H9 (cell line): Measurements from ENCODE around the gene SQSTM1. TPM values are rescaled to one million over a fixed set of nuclear protein-coding genes. Genes with fewer than 3 reads are reported as not detected.
A peak's percentile ranks its signal among the peaks of the same experiment; 100 is the strongest.

Experiments used
- DNase-seq: peaks from one replicate; pipeline ENCODE4 v3.0.0-alpha.2; 2017
- H2AFZ ChIP-seq: one replicate; pipeline ENCODE4 v1.6.1; 2013; ENCODE audit warnings: mild to moderate bottlenecking, low read length, control low read depth, moderate library complexity
- H2AK5ac ChIP-seq: 2 replicates; pipeline ENCODE4 v1.6.1; 2013; ENCODE audit warnings: low read length, control low read depth, mixed read lengths; ENCODE audit not compliant: insufficient read length
- H2BK120ac ChIP-seq: one replicate; pipeline ENCODE4 v1.6.1; 2013; ENCODE audit warnings: low read depth, mild to moderate bottlenecking, low read length, control low read depth, inconsistent platforms; ENCODE audit not compliant: poor library complexity, severe bottlenecking
- H2BK12ac ChIP-seq: 2 replicates; pipeline ENCODE4 v1.6.1; 2013; ENCODE audit warnings: low read length, control low read depth, mixed read lengths, low read depth; ENCODE audit not compliant: insufficient read length
- H2BK15ac ChIP-seq: 2 replicates; pipeline ENCODE4 v1.6.1; 2013; ENCODE audit warnings: low read depth, low read length, control low read depth
- H2BK20ac ChIP-seq: one replicate; pipeline ENCODE4 v1.6.1; 2013; ENCODE audit warnings: low read depth, mild to moderate bottlenecking, low read length, control low read depth, inconsistent platforms; ENCODE audit not compliant: poor library complexity, severe bottlenecking
- H2BK5ac ChIP-seq: 2 replicates; pipeline ENCODE4 v1.6.1; 2013; ENCODE audit warnings: low read length, control low read depth, mixed read lengths; ENCODE audit not compliant: insufficient read length
- H3K14ac ChIP-seq: 2 replicates; pipeline ENCODE4 v1.6.1; 2013; ENCODE audit warnings: low read length, control low read depth; ENCODE audit not compliant: insufficient read depth
- H3K18ac ChIP-seq: 2 replicates; pipeline ENCODE4 v1.6.1; 2013; ENCODE audit warnings: low read depth, mild to moderate bottlenecking, mixed read lengths, low read length, control low read depth; ENCODE audit not compliant: insufficient read length
- H3K23ac ChIP-seq: 2 replicates; pipeline ENCODE4 v1.6.1; 2013; ENCODE audit warnings: low read length, control low read depth, mixed read lengths, low read depth; ENCODE audit not compliant: insufficient read length
- H3K23me2 ChIP-seq: 2 replicates; pipeline ENCODE4 v1.6.1; 2013; ENCODE audit warnings: low read depth, mild to moderate bottlenecking, mixed read lengths, low read length, control low read depth; ENCODE audit not compliant: insufficient read length, poor library complexity, severe bottlenecking
- H3K27ac ChIP-seq: 2 replicates; pipeline ENCODE4 v1.5.1; 2013; ENCODE audit warnings: low read length, control low read depth, mixed read lengths, low read depth; ENCODE audit not compliant: insufficient read length
- H3K27me3 ChIP-seq: 2 replicates; pipeline ENCODE4 v1.6.1; 2013; ENCODE audit warnings: low read length, control low read depth, inconsistent platforms; ENCODE audit not compliant: insufficient read depth
- H3K4ac ChIP-seq: 2 replicates; pipeline ENCODE4 v1.6.1; 2013; ENCODE audit warnings: low read depth, mild to moderate bottlenecking, control low read depth, inconsistent platforms, low read length, moderate library complexity
- H3K4me1 ChIP-seq: 2 replicates; pipeline ENCODE4 v1.6.1; 2013; ENCODE audit warnings: low read length, control low read depth, inconsistent platforms; ENCODE audit not compliant: insufficient read depth
- H3K4me2 ChIP-seq: 2 replicates; pipeline ENCODE4 v1.6.1; 2013; ENCODE audit warnings: low read length, control low read depth, mixed read lengths; ENCODE audit not compliant: insufficient read length, insufficient read depth
- H3K56ac ChIP-seq: 2 replicates; pipeline ENCODE4 v1.6.1; 2013; ENCODE audit warnings: low read depth, mild to moderate bottlenecking, mixed read lengths, low read length, control low read depth; ENCODE audit not compliant: insufficient read length
- H3K79me1 ChIP-seq: 2 replicates; pipeline ENCODE4 v1.6.1; 2013; ENCODE audit warnings: low read depth, mild to moderate bottlenecking, moderate library complexity, low read length, control low read depth, inconsistent platforms; ENCODE audit not compliant: insufficient read depth, poor library complexity, severe bottlenecking
- H3K79me2 ChIP-seq: 2 replicates; pipeline ENCODE4 v1.6.1; 2013; ENCODE audit warnings: low read length, control low read depth, inconsistent platforms; ENCODE audit not compliant: insufficient read depth
- H3K9ac ChIP-seq: 2 replicates; pipeline ENCODE4 v1.6.1; 2013; ENCODE audit warnings: low read length, control low read depth, mixed read lengths; ENCODE audit not compliant: insufficient read length; ENCODE audit errors: extremely low read depth
- H3K9me3 ChIP-seq: one replicate; pipeline ENCODE4 v1.6.1; 2013; ENCODE audit warnings: low read depth, low read length, inconsistent platforms; ENCODE audit not compliant: control insufficient read depth
- H3T11ph ChIP-seq: one replicate; pipeline ENCODE4 v1.6.1; 2013; ENCODE audit warnings: mild to moderate bottlenecking, low read length, control low read depth, inconsistent platforms
- H4K20me1 ChIP-seq: one replicate; pipeline ENCODE4 v1.6.1; 2013; ENCODE audit not compliant: control insufficient read depth, insufficient read length, insufficient read depth
- H4K5ac ChIP-seq: 2 replicates; pipeline ENCODE4 v1.6.1; 2013; ENCODE audit warnings: low read depth, mild to moderate bottlenecking, mixed read lengths, low read length, control low read depth; ENCODE audit not compliant: insufficient read length
- H4K8ac ChIP-seq: replicated peaks from 2 replicates; pipeline ENCODE4 v1.6.1; 2013; ENCODE audit warnings: low read length, control low read depth, mixed read lengths, low read depth; ENCODE audit not compliant: insufficient read length
- H4K91ac ChIP-seq: 2 replicates; pipeline ENCODE4 v1.6.1; 2013; ENCODE audit warnings: low read depth, mild to moderate bottlenecking, moderate library complexity, mixed read lengths, low read length, control low read depth; ENCODE audit not compliant: insufficient read length
- H3K27ac Mint-ChIP-seq, 3 experiments: 2 replicates in 2 of 3; 3 replicates in 1 of 3; pipeline ENCODE4 v1.8.0; 2020 to 2021; ENCODE audit warnings: mixed read lengths in 3 of 3, mild to moderate bottlenecking in 1 of 3, moderate library complexity in 1 of 3
- H3K27me3 Mint-ChIP-seq: 2 replicates; pipeline ENCODE4 v1.8.0; 2021; ENCODE audit warnings: low read depth, mild to moderate bottlenecking, moderate library complexity, mixed read lengths
- H3K36me3 Mint-ChIP-seq, 3 experiments: 2 replicates in 2 of 3; 3 replicates in 1 of 3; pipeline ENCODE4 v1.8.0; 2020 to 2021; ENCODE audit warnings: low read depth in 3 of 3, mixed read lengths in 3 of 3; ENCODE audit not compliant: insufficient read depth in 1 of 3
- H3K4me1 Mint-ChIP-seq, 2 experiments: 2 replicates each; pipeline ENCODE4 v1.8.0; 2020; ENCODE audit warnings: mixed read lengths in 2 of 2
- H3K4me3 Mint-ChIP-seq, 2 experiments: 2 replicates in 1 of 2; 3 replicates in 1 of 2; pipeline ENCODE4 v1.8.0; 2020 to 2021; ENCODE audit warnings: mild to moderate bottlenecking in 2 of 2, mixed read lengths in 2 of 2, moderate library complexity in 1 of 2
- H3K9me3 Mint-ChIP-seq, 2 experiments: 2 replicates in 1 of 2; 3 replicates in 1 of 2; pipeline ENCODE4 v1.8.0; 2020; ENCODE audit warnings: mild to moderate bottlenecking in 2 of 2, mixed read lengths in 2 of 2, moderate library complexity in 1 of 2
- CTCF ChIP-seq: fragments of 200-600 bp; sonication (generic); conservative IDR thresholded peaks from 3 replicates; pipeline ENCODE4 v1.8.0; 2021; ENCODE audit warnings: antibody characterized with exemption, mild to moderate bottlenecking
- WGBS: extraction: QIAGEN DNeasy Blood & Tissue Kit; methylation state at CpG from one replicate; pipeline ENCODE4 v1.1.7; 2013; ENCODE audit warnings: missing lambda C conversion rate, low lambda C conversion rate, mixed read lengths; ENCODE audit not compliant: insufficient read length; ENCODE audit errors: extremely low coverage; 5-methylcytosine and 5-hydroxymethylcytosine counted together
- total RNA-seq: library from RNA; stranded (reverse); gene quantifications from 2 replicates; pipeline ENCODE4 v1.2.1, GENCODE V29; 2021

The SQSTM1 gene
- total RNA-seq, 1 experiment from 2014 or later, result 144 TPM

- H2BK15ac ChIP-seq, result no peak overlapping the region
- Mint-ChIP-seq H3K27me3 (peaks cover 7% of the 10 kb centered on the region), H3K9me3 (no peaks in the 10 kb centered on the region), H3K36me3 (peaks cover 13 to 26% (median 24%) of the 10 kb centered on the region in 3 experiments; a peak in 6 of 7 replicates), H3K4me3 (peak overlapping the region; percentile 77 to 83), H3K27ac (no peak overlapping the region), H3K4me1 (peaks cover 17 to 18% of the 10 kb centered on the region in 2 experiments)
- no peak overlapping the region for H2BK120ac ChIP-seq
- no peak overlapping the region for H3K14ac ChIP-seq
- H3K79me1 ChIP-seq, result no peaks in the 10 kb centered on the region
- H4K5ac ChIP-seq, result no peak overlapping the region
- H2AFZ ChIP-seq, result no peak overlapping the region
- no peak overlapping the region for H4K91ac ChIP-seq
- no peaks in the 10 kb centered on the region for H3K4me1 ChIP-seq
- no peak overlapping the region for H3K27ac ChIP-seq
- H3K9ac ChIP-seq, result no peak overlapping the region
- H3K9me3 ChIP-seq, result no peaks in the 10 kb centered on the region
- peaks cover 3% of the 10 kb centered on the region for H3K23me2 ChIP-seq
- no peak overlapping the region for H2BK5ac ChIP-seq
- H3K4ac ChIP-seq, result no peak overlapping the region
- H3K56ac ChIP-seq, result no peak overlapping the region
- no peak overlapping the region for H3K18ac ChIP-seq
- H3K23ac ChIP-seq, result no peak overlapping the region
- H3T11ph ChIP-seq, result no peak overlapping the region
- WGBS, result no CpG with 5 or more reads among the region's 3 CpGs
- DNase-seq, result no peak
- no peak overlapping the region for H4K8ac ChIP-seq
- H3K4me2 ChIP-seq, result no peak overlapping the region
- no peaks in the 10 kb centered on the region for H4K20me1 ChIP-seq
- TF ChIP-seq CTCF, result no peak
- no peaks in the 10 kb centered on the region for H3K27me3 ChIP-seq
- no peak overlapping the region for H2BK12ac ChIP-seq
- H3K79me2 ChIP-seq, result no peaks in the 10 kb centered on the region
- H2BK20ac ChIP-seq, result no peak overlapping the region
- H2AK5ac ChIP-seq, result no peak overlapping the region
Measured at GRCh38 chr5:179794575-179794974, 26.1 kb upstream of the SQSTM1 start.
